AG04449 (cell line): Measurements from ENCODE around the gene KLF16.

ENCODE experiments used
- CTCF ChIA-PET: fragments of 350-600 bp; formaldehyde crosslinking; extraction: SDS; loops from one replicate; lab custom pipeline; 2021; ENCODE audit warnings: antibody characterized with exemption; lab: Yijun Ruan, JAX
- POLR2A ChIA-PET: fragments of 400-600, 350-600 bp; formaldehyde crosslinking; extraction: SDS; loops from one replicate; lab custom pipeline; 2020; ENCODE audit warnings: antibody characterized with exemption, inconsistent platforms; lab: Yijun Ruan, JAX
- DNase-seq: peaks from one replicate; pipeline ENCODE4 v3.0.0-alpha.2; 2010; ENCODE audit warnings: low read depth, low spot score
- H3K4me3 ChIP-seq: 2 replicates; pipeline ENCODE4 v1.5.1; 2011; ENCODE audit warnings: low read depth, mild to moderate bottlenecking, control low read depth, low read length
- CTCF ChIP-seq: IDR thresholded peaks from one replicate; pipeline ENCODE4 v1.5.1; 2011; ENCODE audit warnings: mild to moderate bottlenecking, moderate library complexity, low read length, control low read depth, inconsistent platforms; ENCODE audit not compliant: insufficient read depth; ENCODE audit errors: missing control alignments

Gene KLF16

DNA sequence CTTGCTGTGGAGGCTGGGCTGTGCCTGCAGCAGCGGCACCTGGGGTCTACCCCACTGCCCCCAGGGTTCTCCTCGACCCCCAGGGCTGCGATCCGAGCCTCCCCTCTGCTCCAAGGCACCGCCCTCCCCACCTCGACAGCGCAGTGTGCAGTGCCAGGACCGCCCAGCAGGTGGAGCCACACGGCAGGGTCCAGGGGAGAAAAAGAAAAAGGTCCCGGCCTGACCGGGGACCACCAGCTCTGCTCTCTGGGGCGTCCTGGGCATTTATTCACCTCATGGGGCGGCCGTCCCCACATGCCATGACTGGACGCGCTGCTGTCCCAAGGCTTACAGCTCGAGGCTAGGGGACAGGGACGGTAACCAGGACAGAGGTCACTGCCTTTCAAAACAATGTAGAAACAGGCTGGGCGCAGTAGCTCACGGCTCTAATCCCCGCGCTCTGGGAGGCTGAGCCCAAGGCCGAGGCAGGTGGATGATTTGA is 25.7 kb downstream of the KLF16 start:
- TF ChIP-seq CTCF, result peak; percentile 95
- POLR2A ChIA-PET, result no interaction called here
- no peak for DNase-seq
- no peak overlapping the region for H3K4me3 ChIP-seq
- CTCF ChIA-PET, result interaction anchor here (0.6 to 13.7 kb wide), 17 partner anchors 9 to 165 kb away, joined by 3 to 292 read pairs (median 5); partner anchors contain the start of gene REXO1

DNA sequence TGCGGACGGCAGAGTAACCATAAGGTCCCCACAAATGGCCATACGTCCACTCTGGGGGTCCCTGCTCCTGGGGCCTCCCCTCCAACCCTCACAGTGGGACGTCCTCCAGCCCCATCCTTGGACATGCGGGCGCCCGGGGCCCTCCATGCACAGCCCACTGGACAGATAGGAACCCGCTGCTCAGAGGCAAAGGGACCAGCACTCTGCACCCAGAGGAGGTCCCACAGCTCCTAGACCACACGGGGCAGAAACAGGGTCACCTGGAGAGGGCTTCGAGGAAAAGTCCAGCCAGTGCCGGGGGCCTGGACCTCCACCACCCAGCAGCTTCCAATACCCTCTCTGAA is 26.2 kb downstream of the KLF16 start:
- no peak overlapping the region for H3K4me3 ChIP-seq
- no peak for DNase-seq
- TF ChIP-seq CTCF, result no peak
- ChIA-PET CTCF (interaction anchor here (0.6 to 13.7 kb wide), 15 partner anchors 9 to 164 kb away, joined by 3 to 292 read pairs (median 6); partner anchors contain the start of gene REXO1), POLR2A (no interaction called here)

GRCh38 chr19:1836458-1837221 is 26.7 kb downstream of the KLF16 start:
- ChIA-PET CTCF (interaction anchor here (0.6 to 13.7 kb wide), 13 partner anchors 10 to 164 kb away, joined by 3 to 292 read pairs (median 6); partner anchors contain the start of gene REXO1), POLR2A (no interaction called here)
- no peak for DNase-seq
- H3K4me3 ChIP-seq, result no peak overlapping the region
- no peak for TF ChIP-seq CTCF

DNA sequence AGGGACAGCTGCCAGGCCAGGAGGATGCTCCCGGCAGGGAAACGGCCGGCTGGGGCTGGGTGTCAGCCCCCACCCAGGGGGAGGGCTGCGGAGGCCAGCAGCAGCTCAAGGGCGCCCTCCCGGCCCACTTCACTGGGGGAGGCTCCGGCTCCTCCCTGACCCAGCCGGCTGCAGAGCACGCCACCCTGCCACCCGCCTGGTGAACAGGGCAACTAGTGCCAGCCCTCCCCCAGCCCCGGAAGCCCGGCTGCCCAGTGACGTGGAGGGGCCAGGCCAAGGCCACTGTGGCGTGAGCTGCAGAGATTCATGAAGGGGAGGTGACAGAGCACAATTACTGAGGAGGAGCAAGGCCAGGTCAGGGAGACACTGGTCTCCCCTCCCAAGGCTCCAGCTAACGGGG is 29.8 kb downstream of the KLF16 start:
- TF ChIP-seq CTCF, result no peak
- no peak for DNase-seq
- CTCF ChIA-PET, result interaction anchor here (0.6 to 1.7 kb wide), 3 partner anchors 13 to 557 kb away, joined by 3 to 7 read pairs (median 4); no protein-coding TSS in a partner anchor
- POLR2A ChIA-PET, result no interaction called here
- H3K4me3 ChIP-seq, result no peak overlapping the region

- DNase-seq, result no peak
- TF ChIP-seq CTCF, result no peak
- ChIA-PET POLR2A (no interaction called here), CTCF (interaction anchor here (0.9 to 14.5 kb wide), 4 partner anchors 9 to 160 kb away, joined by 3 to 292 read pairs (median 4); no protein-coding TSS in a partner anchor)
- H3K4me3 ChIP-seq, result no peak overlapping the region
These were observed 31.2 kb downstream of the KLF16 start for GRCh38 chr19:1832046-1832663.

DNA sequence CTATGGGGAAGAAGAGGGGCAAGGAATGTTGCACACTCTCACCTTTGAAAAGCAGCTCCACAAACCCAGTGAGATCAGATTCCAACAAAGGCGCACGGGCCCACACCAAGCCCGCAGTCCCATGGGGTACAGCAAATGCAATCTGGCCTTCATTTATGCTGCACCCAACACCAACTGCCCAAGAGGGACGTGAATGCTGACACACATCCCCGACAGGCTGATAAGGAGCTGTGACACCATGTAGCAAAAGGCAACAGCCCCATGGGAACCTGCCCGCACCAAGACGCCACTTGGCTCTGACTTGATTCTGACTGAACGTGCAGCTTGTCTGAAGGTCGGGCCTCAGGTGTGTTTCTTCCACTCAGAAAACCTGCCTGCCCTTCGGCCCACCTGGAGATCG is 32.4 kb downstream of the KLF16 start:
- no peak overlapping the region for H3K4me3 ChIP-seq
- CTCF ChIA-PET, result interaction anchor here (0.8 to 14.5 kb wide), 3 partner anchors 8 to 12 kb away, joined by 3 to 292 read pairs (median 4); no protein-coding TSS in a partner anchor
- no peak for DNase-seq
- POLR2A ChIA-PET, result interaction anchor here (0.7 kb wide), 1 partner anchor 260 kb away, joined by 4 read pairs; no protein-coding TSS in a partner anchor
- no peak for TF ChIP-seq CTCF
